NT2/D1 (cell line): ENCODE results near the gene TRAF3IP1.
"Not testable (repeated sequence)": the region's sequence is repeated elsewhere in the genome, so short reads cannot be mapped to it uniquely, and the experiment has no call there.

Source experiments
- DNase-seq: peaks from one replicate; pipeline ENCODE4 v3.0.0-alpha.2; 2011; ENCODE audit warnings: low read depth, low spot score
- H3K27me3 ChIP-seq: 2 replicates; pipeline ENCODE4 v1.6.0; 2011; ENCODE audit warnings: mild to moderate bottlenecking; ENCODE audit not compliant: insufficient read length, insufficient read depth
- H3K36me3 ChIP-seq: 2 replicates; pipeline ENCODE4 v1.6.1; 2011; ENCODE audit warnings: mild to moderate bottlenecking, low read length, mixed read lengths; ENCODE audit not compliant: insufficient read depth, insufficient read length
- H3K4me1 ChIP-seq: 2 replicates; pipeline ENCODE4 v1.5.1; 2011; ENCODE audit not compliant: insufficient read depth, insufficient read length
- H3K4me3 ChIP-seq: 2 replicates; pipeline ENCODE4 v1.5.1; 2011; ENCODE audit warnings: low read depth; ENCODE audit not compliant: insufficient read length
- H3K9ac ChIP-seq: 2 replicates; pipeline ENCODE4 v1.6.0; 2011; ENCODE audit warnings: low read depth; ENCODE audit not compliant: insufficient read length
- H3K9me3 ChIP-seq: 2 replicates; pipeline ENCODE4 v1.5.1; 2011; ENCODE audit warnings: mild to moderate bottlenecking, low read length; ENCODE audit not compliant: insufficient read depth
- SUZ12 ChIP-seq: IDR thresholded peaks from 2 replicates; pipeline ENCODE4 v1.6.1; 2011; ENCODE audit not compliant: insufficient read length, insufficient read depth; ENCODE audit errors: extremely low read depth
- YY1 ChIP-seq: IDR thresholded peaks from 2 replicates; pipeline ENCODE4 v1.6.1; 2011; ENCODE audit not compliant: insufficient read length, insufficient read depth
- ZNF274 ChIP-seq: IDR thresholded peaks from 2 replicates; pipeline ENCODE4 v1.6.1; 2011; ENCODE audit warnings: mild to moderate bottlenecking, low read depth, low read length

The TRAF3IP1 gene

GRCh38 chr2:238305092-238305862 is 15.0 kb upstream of the TRAF3IP1 start:
- Histone ChIP-seq H3K9me3 (no peaks in the 10 kb centered on the region), H3K27me3 (no peaks in the 10 kb centered on the region), H3K4me3 (no peak overlapping the region), H3K9ac (no peak overlapping the region), H3K36me3 (no peaks in the 10 kb centered on the region), H3K4me1 (peaks cover 2% of the 10 kb centered on the region)
- DNase-seq = no peak
- TF ChIP-seq ZNF274 = no peak

- Histone ChIP-seq H3K36me3 (no peaks in the 10 kb centered on the region), H3K4me3 (no peak overlapping the region), H3K4me1 (peaks cover 2% of the 10 kb centered on the region), H3K9ac (no peak overlapping the region), H3K27me3 (no peaks in the 10 kb centered on the region), H3K9me3 (no peaks in the 10 kb centered on the region)
- no peak for DNase-seq
- TF ChIP-seq ZNF274 (no peak), YY1 (no peak), SUZ12 (no peak)
Observed at GRCh38 chr2:238305965-238306671, 14.2 kb upstream of the TRAF3IP1 start.

GRCh38 chr2:238306672-238306998 is 13.7 kb upstream of the TRAF3IP1 start:
- H3K27me3 ChIP-seq = no peaks in the 10 kb centered on the region
- no peak for DNase-seq
- no peak overlapping the region for H3K9ac ChIP-seq
- H3K9me3 ChIP-seq = no peaks in the 10 kb centered on the region
- TF ChIP-seq ZNF274 (no peak), SUZ12 (no peak)
- H3K36me3 ChIP-seq = no peaks in the 10 kb centered on the region
- no peak overlapping the region for H3K4me3 ChIP-seq
- H3K4me1 ChIP-seq = peaks cover 2% of the 10 kb centered on the region

GRCh38 chr2:238308177-238308576 is 12.1 kb upstream of the TRAF3IP1 start:
- no peak overlapping the region for H3K4me3 ChIP-seq
- TF ChIP-seq ZNF274 (no peak), SUZ12 (no peak), YY1 (no peak)
- H3K9ac ChIP-seq = no peak overlapping the region
- DNase-seq = no peak
- peaks cover 2% of the 10 kb centered on the region for H3K4me1 ChIP-seq
- H3K27me3 ChIP-seq = no peaks in the 10 kb centered on the region
- H3K36me3 ChIP-seq = no peaks in the 10 kb centered on the region
- no peaks in the 10 kb centered on the region for H3K9me3 ChIP-seq

- H3K4me1 ChIP-seq, H3K9me3 ChIP-seq, H3K9ac ChIP-seq, H3K4me3 ChIP-seq, DNase-seq, H3K36me3 ChIP-seq, H3K27me3 ChIP-seq: not testable (repeated sequence)
Observed at GRCh38 chr2:238310721-238311120, 9.6 kb upstream of the TRAF3IP1 start.

- Histone ChIP-seq H3K27me3 (peaks cover 10% of the 10 kb centered on the region), H3K9me3 (no peaks in the 10 kb centered on the region), H3K9ac (no peak overlapping the region), H3K4me3 (no peak overlapping the region), H3K4me1 (peaks cover 3% of the 10 kb centered on the region), H3K36me3 (no peaks in the 10 kb centered on the region)
- TF ChIP-seq YY1 = no peak
- TF ChIP-seq ZNF274 = no peak
- no peak for TF ChIP-seq SUZ12
- no peak for DNase-seq
Observed at GRCh38 chr2:238313289-238313990, 6.9 kb upstream of the TRAF3IP1 start.

- Histone ChIP-seq H3K4me3 (no peak overlapping the region), H3K9ac (no peak overlapping the region), H3K9me3 (no peaks in the 10 kb centered on the region), H3K27me3 (peaks cover 15% of the 10 kb centered on the region), H3K4me1 (peaks cover 3% of the 10 kb centered on the region), H3K36me3 (no peaks in the 10 kb centered on the region)
- TF ChIP-seq YY1 = no peak
- no peak for DNase-seq
Observed at GRCh38 chr2:238313991-238314350, 6.3 kb upstream of the TRAF3IP1 start.
